K562 (cell line): Measurements from ENCODE around the gene ADAMTS7. TPM values are rescaled to one million over a fixed set of nuclear protein-coding genes. Genes with fewer than 3 reads are reported as not detected.
A peak's percentile ranks its signal among the peaks of the same experiment; 100 is the strongest.
"Not testable (repeated sequence)": the region's sequence is repeated elsewhere in the genome, so short reads cannot be mapped to it uniquely, and the experiment has no call there.

Experiments
- ATAC-seq: fragments of 200-7000 bp; cut with Tn5 transposase; 3 replicates; pipeline ENCODE4 v1.9.1; 2020; ENCODE audit warnings: moderate library complexity
- BruUV-seq: library from RNA; stranded (reverse); fragments of 400-500 nt; replicated peaks from 2 replicates; lab custom pipeline; 2021; lab: Mats Ljungman, UMichigan
- CTCF ChIA-PET: fragments of 300-600 bp; formaldehyde crosslinking; extraction: SDS; loops from one replicate; lab custom pipeline; 2021; ENCODE audit warnings: low intra/inter-chr PET ratio; lab: Yijun Ruan, JAX
- POLR2A ChIA-PET: fragments of 300-600, 350-650 bp; sonication (Branson Sonifier 250); formaldehyde crosslinking; extraction: SDS; loops from one replicate; lab custom pipeline; 2021; ENCODE audit warnings: antibody characterized with exemption, inconsistent platforms; lab: Yijun Ruan, JAX
- DNase-seq, 4 experiments: peaks; one replicate each; pipeline versions ENCODE4 v3.0.0 to v3.0.0-alpha.2; 2011 to 2018; ENCODE audit warnings: low spot score in 3 of 4, mixed read lengths in 3 of 4; ENCODE audit errors: extremely low read depth in 1 of 4
- FAIRE-seq: peaks from 2 replicates; lab custom pipeline; 2011; peaks lifted over from hg19 to GRCh38; lab: Jason Lieb, UNC
- H2AFZ ChIP-seq: 2 replicates; pipeline ENCODE4 v1.6.0; 2011; ENCODE audit warnings: low read depth, low read length, control low read depth, inconsistent platforms
- H3K27ac ChIP-seq: fragments of 200-600 bp; 3 replicates; pipeline ENCODE4 v1.8.0; 2011; ENCODE audit warnings: low read depth, mild to moderate bottlenecking, control low read depth, inconsistent platforms, low read length, moderate library complexity, mixed read lengths; ENCODE audit errors: extremely low read depth
- H3K27me3 ChIP-seq, 2 experiments: fragments of 300-600 bp in 1 of 2; 2 replicates in 1 of 2; 3 replicates in 1 of 2; pipeline versions ENCODE4 v1.6.0 to v1.8.0; 2011; ENCODE audit warnings: inconsistent platforms in 2 of 2, low read length in 2 of 2, mild to moderate bottlenecking in 1 of 2, mixed read lengths in 1 of 2, moderate library complexity in 1 of 2; ENCODE audit not compliant: control insufficient read depth in 2 of 2, insufficient read depth in 2 of 2
- H3K36me3 ChIP-seq: fragments of 300-600 bp; 3 replicates; pipeline ENCODE4 v1.8.0; 2011; ENCODE audit warnings: mild to moderate bottlenecking, low read length, inconsistent platforms; ENCODE audit not compliant: control insufficient read depth, insufficient read depth
- H3K4me1 ChIP-seq, 2 experiments: fragments of 200-600 bp in 1 of 2; replicated peaks in 1 of 2; 2 replicates in 1 of 2; 3 replicates in 1 of 2; pipeline versions ENCODE4 v1.5.1 to v1.8.0; 2011; ENCODE audit warnings: inconsistent platforms in 2 of 2, low read length in 2 of 2, mild to moderate bottlenecking in 1 of 2, mixed read lengths in 1 of 2, moderate library complexity in 1 of 2; ENCODE audit not compliant: control insufficient read depth in 2 of 2, insufficient read depth in 2 of 2
- H3K4me2 ChIP-seq: 2 replicates; pipeline ENCODE4 v1.6.1; 2011; ENCODE audit warnings: low read length, control low read depth, inconsistent platforms, mixed read lengths; ENCODE audit not compliant: insufficient read depth
- H3K4me3 ChIP-seq: fragments of 200-600 bp; sonication (generic), shearing (Covaris generic); 2 replicates; pipeline ENCODE4 v1.5.1; 2016; ENCODE audit warnings: control low read depth, inconsistent platforms
- H3K79me2 ChIP-seq: fragments of 200-600 bp; 3 replicates; pipeline ENCODE4 v1.8.0; 2011; ENCODE audit warnings: low read length, inconsistent platforms; ENCODE audit not compliant: control insufficient read depth, insufficient read depth
- H3K9ac ChIP-seq, 2 experiments: 2 replicates each; pipeline versions ENCODE4 v1.6.0 to v1.6.1; 2011; ENCODE audit warnings: low read depth in 2 of 2, low read length in 2 of 2, control low read depth in 1 of 2, inconsistent platforms in 1 of 2, mild to moderate bottlenecking in 1 of 2, mixed read lengths in 1 of 2; ENCODE audit not compliant: insufficient read depth in 1 of 2
- H3K9me1 ChIP-seq: one replicate; pipeline ENCODE4 v1.6.0; 2011; ENCODE audit warnings: inconsistent platforms, mild to moderate bottlenecking, low read length, moderate library complexity; ENCODE audit not compliant: control insufficient read depth, insufficient read depth
- H3K9me3 ChIP-seq: replicated peaks from 2 replicates; pipeline ENCODE4 v1.5.1; 2011; ENCODE audit warnings: low read depth, low read length, inconsistent platforms; ENCODE audit not compliant: control insufficient read depth, insufficient read depth
- H4K20me1 ChIP-seq: replicated peaks from 2 replicates; pipeline ENCODE4 v1.6.1; 2011; ENCODE audit warnings: low read length, inconsistent platforms, mixed read lengths; ENCODE audit not compliant: control insufficient read depth, insufficient read depth
- DMBX1 ChIP-seq: fragments of 250-450 bp; sonication (Bioruptor Pico); IDR thresholded peaks from 2 replicates; pipeline ENCODE4 v1.8.0; 2022; ENCODE audit warnings: inconsistent platforms, mild to moderate bottlenecking, moderate library complexity, borderline replicate concordance
- RFX1 ChIP-seq: fragments of 450-650 bp; IDR thresholded peaks from 2 replicates; pipeline ENCODE4 v1.6.1; 2016; ENCODE audit warnings: mild to moderate bottlenecking, moderate library complexity
- WGBS: fragments of 100-300 bp; shearing (Covaris generic); methylation state at CpG from one replicate; pipeline ENCODE4 v1.1.6; 2016; ENCODE audit warnings: low coverage, mixed read lengths; ENCODE audit not compliant: insufficient coverage; ENCODE audit errors: missing lambda C conversion rate; 5-methylcytosine and 5-hydroxymethylcytosine counted together
- in situ Hi-C: fragments of 300-500 bp; cut with MboI; formaldehyde crosslinking; loops from 4 replicates; pipeline ENCODE4 v1.15.0; 2018; ENCODE audit warnings: inconsistent platforms, mixed read lengths
- intact Hi-C: fragments of 100-400 bp; cut with micrococcal nuclease; formaldehyde crosslinking; loops from 2 replicates; pipeline ENCODE4 v1.14.2; 2022
- polyA plus RNA-seq, 8 experiments: library from polyadenylated mRNA; depleted of rRNA in 4 of 8; stranded (reverse) in 5 of 8; unstranded in 3 of 8; fragments of >200 nt; fragmentation: Nextera tagmentation in 2 of 8; fragmentation: Illumina TruSeq in 1 of 8; extraction: Ambion mirVana in 2 of 8; extraction: Trizol in 1 of 8; gene quantifications; 2 replicates each; pipeline versions ENCODE4 v1.2.1 to v1.2.3, GENCODE V29; 2011 to 2014; ENCODE audit warnings: inconsistent platforms in 1 of 8, missing spikeins in 1 of 8
- total RNA-seq, 7 experiments: library from RNA; depleted of rRNA in 6 of 7; stranded (reverse); fragments of >200 nt in 6 of 7; fragmentation: Illumina TruSeq in 2 of 7; extraction: Trizol in 2 of 7; gene quantifications; 2 replicates each; pipeline versions ENCODE4 v1.2.1 to v1.2.3, GENCODE V29; 2011 to 2021; ENCODE audit warnings: low replicate concordance in 1 of 7

ADAMTS7 gene
- total and polyA plus RNA-seq, 9 of the 15 experiments (the other 6 are each of a cell fraction or from before 2014, with no cell fraction given), result 0.05 to 0.07 TPM; not detected in 7

DNA sequence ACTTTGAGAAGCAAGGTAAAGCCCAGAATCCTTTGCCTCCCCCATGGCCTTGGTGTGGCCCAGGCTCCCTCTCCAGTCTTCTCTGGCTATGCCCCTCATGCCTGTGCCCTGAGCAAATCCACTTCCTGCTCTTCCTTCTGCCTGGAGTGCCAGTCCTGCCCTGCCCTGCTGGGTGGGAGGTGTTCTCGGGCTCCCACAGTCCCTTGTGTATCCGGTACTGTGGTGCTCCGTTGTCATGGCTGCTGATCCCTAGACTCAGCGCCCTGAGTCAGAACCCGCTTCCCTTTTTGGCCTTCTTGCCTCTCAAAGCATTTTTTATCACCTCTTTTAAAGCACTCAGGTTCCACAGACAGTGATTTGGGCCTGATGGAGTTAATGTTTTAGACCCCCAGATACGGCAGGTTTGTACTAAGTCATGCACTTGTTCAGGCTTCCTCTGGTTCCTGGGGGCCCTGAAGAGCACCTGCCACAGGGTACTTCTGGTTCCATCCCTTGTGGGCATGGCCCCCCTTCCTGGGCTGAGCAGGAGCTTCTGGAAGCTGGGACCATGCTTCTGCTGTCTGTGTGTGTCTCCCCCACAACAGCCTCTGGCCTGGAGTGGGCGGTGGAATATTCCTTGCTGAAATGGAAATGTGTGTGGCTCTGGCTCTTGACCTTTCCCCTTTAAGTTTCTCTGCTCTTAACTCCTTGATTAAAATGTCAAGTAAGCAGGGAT, 29.6 kb upstream of the ADAMTS7 start:
- no peaks in the 10 kb centered on the region for H3K9me1 ChIP-seq
- intact Hi-C loops (no loop called here), in situ Hi-C loops (no loop called here)
- H3K4me1 ChIP-seq, result no peaks in the 10 kb centered on the region; a peak in 1 of 5 replicates
- H3K4me2 ChIP-seq, result no peak overlapping the region
- H3K27ac ChIP-seq, result no peak overlapping the region
- H2AFZ ChIP-seq, result no peak overlapping the region
- ChIA-PET CTCF (interaction anchor here (0.6 kb wide), 1 partner anchor 11 kb away, joined by 3 read pairs; no protein-coding TSS in a partner anchor), POLR2A (no interaction called here)
- 0 out of 2 replicates have a peak, but pooled peaks cover 4% of the 10 kb centered on the region for H4K20me1 ChIP-seq
- FAIRE-seq (no peak), DNase-seq (no peak), ATAC-seq (peak; percentile 33; the same call in 2 of the 3 replicates)
- peaks cover 11 to 35% of the 10 kb centered on the region in 2 experiments; a peak in 4 of 5 replicates for H3K27me3 ChIP-seq
- TF ChIP-seq DMBX1 (CRISPR knock-in tag) (no peak), RFX1 (peak; percentile 47)
- H3K4me3 ChIP-seq, result no peak overlapping the region
- H3K36me3 ChIP-seq, result no peaks in the 10 kb centered on the region
- no TSS peak for BruUV-seq
- no peaks in the 10 kb centered on the region for H3K9me3 ChIP-seq
- WGBS, result 7% methylated on average over 7 of the region's 7 CpGs
- no peaks in the 10 kb centered on the region for H3K79me2 ChIP-seq
- no peak overlapping the region for H3K9ac ChIP-seq

DNA sequence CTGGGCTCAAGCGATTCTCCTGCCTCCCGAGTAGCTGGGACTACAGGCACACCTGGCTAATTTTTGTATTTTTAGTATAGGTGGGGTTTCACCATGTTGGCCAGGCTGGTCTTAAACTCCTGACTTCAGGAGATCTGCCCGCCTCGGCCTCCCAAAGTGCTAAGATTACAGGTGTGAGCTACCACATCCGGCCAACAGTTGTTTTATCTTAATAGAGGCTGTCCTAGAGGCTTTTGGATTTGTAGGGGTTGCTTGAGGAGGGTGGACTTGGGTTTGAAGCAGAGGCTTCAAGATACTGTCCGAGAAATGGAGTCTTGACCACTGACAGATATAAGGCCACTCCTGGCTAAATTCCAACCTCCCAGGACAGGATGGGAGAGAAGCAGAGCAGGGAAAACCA, 27.9 kb upstream of the ADAMTS7 start:
- DNase-seq, CTCF ChIA-PET, H3K4me2 ChIP-seq, H3K9me3 ChIP-seq, H4K20me1 ChIP-seq, in situ Hi-C loops, H3K9ac ChIP-seq, intact Hi-C loops, ATAC-seq, H3K9me1 ChIP-seq, H3K79me2 ChIP-seq, H3K4me3 ChIP-seq, H3K36me3 ChIP-seq, BruUV-seq, H3K4me1 ChIP-seq, H2AFZ ChIP-seq, FAIRE-seq, H3K27ac ChIP-seq: not testable (repeated sequence)
- 0% methylated on average over 6 of the region's 6 CpGs for WGBS
- H3K27me3 ChIP-seq, result peaks cover 11 to 44% of the 10 kb centered on the region in 2 experiments
- POLR2A ChIA-PET, result interaction anchor here (0.6 to 1.7 kb wide), 3 partner anchors 8 to 43 kb away, joined by 3 to 5 read pairs (median 3); no protein-coding TSS in a partner anchor
